Stomach (tissue), 4 donors: ENCODE data around the gene NUMB.

Experiments used
- CTCF ChIP-seq, 7 experiments: fragments of 450-650 bp in 4 of 7; fragments of 200-600 bp in 3 of 7; sonication (generic) in 3 of 7; IDR thresholded peaks; one replicate each; pipeline ENCODE4 v1.5.1; 2016 to 2019; ENCODE audit warnings: antibody characterized with exemption in 7 of 7, control low read depth in 2 of 7, mild to moderate bottlenecking in 1 of 7
- POLR2AphosphoS5 ChIP-seq, 3 donors: sonication (generic); formaldehyde crosslinking; IDR thresholded peaks; one replicate each; pipeline ENCODE4 v1.6.1; 2016; ENCODE audit warnings: antibody characterized with exemption in 3 of 3

DNA sequence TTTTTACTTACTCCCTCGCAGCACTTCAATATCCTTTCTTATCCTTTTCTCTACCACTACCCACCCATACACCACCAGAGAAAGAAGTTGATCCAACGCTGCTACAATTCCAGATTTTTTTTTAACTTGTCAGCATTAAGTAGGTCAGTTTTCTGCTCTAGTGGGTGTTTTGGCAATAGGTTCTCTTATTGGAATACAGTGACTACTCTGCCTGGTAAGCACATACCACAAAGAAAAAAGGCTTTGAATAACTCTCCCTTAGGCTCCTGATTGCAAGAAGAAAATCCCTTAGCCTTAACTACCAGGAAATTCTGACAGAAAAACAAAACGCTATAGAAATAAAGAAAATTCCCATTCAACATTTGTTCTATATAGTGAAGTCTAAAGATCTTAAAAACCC is 72.0 kb downstream of the NUMB start:
- TF ChIP-seq CTCF (IDR thresholded peaks at IDR 0.05) (no peak), POLR2AphosphoS5 (IDR thresholded peaks at IDR 0.05) (no peak)
